HS-27A (cell line): ENCODE measurements around the gene GNAI3.

Experiments
- DNase-seq: peaks from one replicate; pipeline ENCODE4 v3.0.0-alpha.2; 2012; ENCODE audit warnings: low read depth, missing footprints

GNAI3 gene

GRCh38 chr1:109546311-109547109 is 1.9 kb upstream of the GNAI3 start:
- peak; percentile 74 for DNase-seq

- peak; percentile 11 for DNase-seq
Measured at GRCh38 chr1:109547463-109548320, 723 bp upstream of the GNAI3 start.

GRCh38 chr1:109556563-109556962 is 8.1 kb downstream of the GNAI3 start:
- no peak for DNase-seq

GRCh38 chr1:109557520-109557919 is 9.1 kb downstream of the GNAI3 start:
- no peak for DNase-seq

- DNase-seq = no peak
Measured at GRCh38 chr1:109559995-109560394, 11.6 kb downstream of the GNAI3 start.

- no peak for DNase-seq
Measured at GRCh38 chr1:109564194-109564878, 15.9 kb downstream of the GNAI3 start.

- no peak for DNase-seq
Measured at GRCh38 chr1:109565241-109565640, 16.8 kb downstream of the GNAI3 start.

GRCh38 chr1:109566982-109567381 is 18.6 kb downstream of the GNAI3 start:
- no peak for DNase-seq

- DNase-seq = no peak
Measured at GRCh38 chr1:109567877-109568672, 19.7 kb downstream of the GNAI3 start.

GRCh38 chr1:109569323-109569722 is 20.9 kb downstream of the GNAI3 start:
- DNase-seq = no peak

- no peak for DNase-seq
Measured at GRCh38 chr1:109570414-109570813, 22.0 kb downstream of the GNAI3 start.

GRCh38 chr1:109573785-109574184 is 25.4 kb downstream of the GNAI3 start:
- DNase-seq = no peak

- no peak for DNase-seq
Measured at GRCh38 chr1:109578947-109579443, 30.6 kb downstream of the GNAI3 start.

GRCh38 chr1:109579491-109579890 is 31.1 kb downstream of the GNAI3 start:
- DNase-seq = no peak

GRCh38 chr1:109582021-109582420 is 33.6 kb downstream of the GNAI3 start:
- no peak for DNase-seq

- DNase-seq = no peak
Measured at GRCh38 chr1:109584766-109585165, 36.4 kb downstream of the GNAI3 start.

- no peak for DNase-seq
Measured at GRCh38 chr1:109586055-109586454, 37.6 kb downstream of the GNAI3 start.

- no peak for DNase-seq
Measured at GRCh38 chr1:109589177-109589576, 40.8 kb downstream of the GNAI3 start.

- no peak for DNase-seq
Measured at GRCh38 chr1:109589679-109590078, 41.3 kb downstream of the GNAI3 start.

- no peak for DNase-seq
Measured at GRCh38 chr1:109592916-109593315, 44.5 kb downstream of the GNAI3 start.

- no peak for DNase-seq
Measured at GRCh38 chr1:109595531-109595930, 47.1 kb downstream of the GNAI3 start.

GRCh38 chr1:109598156-109598555 is 49.7 kb downstream of the GNAI3 start:
- DNase-seq = no peak
